Nephron progenitor cell (in vitro differentiated cells): ENCODE measurements around the gene SMIM26.

ENCODE experiments used
- DNase-seq: peaks from one replicate; pipeline ENCODE4 v3.0.0; 2021
- H3K27ac Mint-ChIP-seq: 2 replicates; pipeline ENCODE4 v1.8.0; 2021; ENCODE audit warnings: mild to moderate bottlenecking, moderate library complexity, mixed read lengths
- H3K27me3 Mint-ChIP-seq: 2 replicates; pipeline ENCODE4 v1.8.0; 2021; ENCODE audit warnings: mild to moderate bottlenecking, low read depth, mixed read lengths; ENCODE audit not compliant: poor library complexity
- H3K36me3 Mint-ChIP-seq: 2 replicates; pipeline ENCODE4 v1.8.0; 2021; ENCODE audit warnings: low read depth, mixed read lengths
- H3K4me1 Mint-ChIP-seq: 2 replicates; pipeline ENCODE4 v1.8.0; 2021; ENCODE audit warnings: mixed read lengths
- H3K4me3 Mint-ChIP-seq: 2 replicates; pipeline ENCODE4 v1.8.0; 2021; ENCODE audit warnings: mild to moderate bottlenecking, moderate library complexity, mixed read lengths
- H3K9me3 Mint-ChIP-seq: 2 replicates; pipeline ENCODE4 v1.8.0; 2021; ENCODE audit warnings: mild to moderate bottlenecking, moderate library complexity, mixed read lengths
- TF ChIP-seq, protein P1 (sequence below): fragments of 200-600 bp; sonication (generic); IDR thresholded peaks from 2 replicates; pipeline ENCODE4 v1.5.0; 2021; ENCODE audit warnings: antibody characterized with exemption

SMIM26 gene

DNA sequence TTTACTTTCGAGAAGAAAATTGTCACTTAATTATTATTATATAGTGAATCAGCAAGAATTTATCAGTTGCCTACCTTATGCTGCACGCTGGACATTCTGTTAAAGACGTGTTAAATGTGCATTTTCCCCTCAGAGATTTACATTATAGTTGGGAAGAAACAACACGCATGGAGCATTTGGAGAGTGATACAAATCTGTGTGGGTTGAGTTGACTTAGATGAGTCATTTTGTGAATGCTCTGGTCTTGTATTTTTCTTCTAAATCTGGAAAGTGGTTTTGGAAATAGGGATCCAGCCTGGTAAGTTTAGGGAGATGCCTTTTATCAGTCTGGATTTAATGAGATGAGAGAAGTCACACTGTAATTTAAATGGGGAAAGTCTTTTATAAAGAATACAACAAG, 24.0 kb upstream of the SMIM26 start:
- DNase-seq: no peak
- no peaks in the 10 kb centered on the region for H3K27me3 Mint-ChIP-seq
- H3K9me3 Mint-ChIP-seq: peaks cover 6% of the 10 kb centered on the region
- H3K4me1 Mint-ChIP-seq: no peaks in the 10 kb centered on the region
- TF ChIP-seq, protein P1, sequence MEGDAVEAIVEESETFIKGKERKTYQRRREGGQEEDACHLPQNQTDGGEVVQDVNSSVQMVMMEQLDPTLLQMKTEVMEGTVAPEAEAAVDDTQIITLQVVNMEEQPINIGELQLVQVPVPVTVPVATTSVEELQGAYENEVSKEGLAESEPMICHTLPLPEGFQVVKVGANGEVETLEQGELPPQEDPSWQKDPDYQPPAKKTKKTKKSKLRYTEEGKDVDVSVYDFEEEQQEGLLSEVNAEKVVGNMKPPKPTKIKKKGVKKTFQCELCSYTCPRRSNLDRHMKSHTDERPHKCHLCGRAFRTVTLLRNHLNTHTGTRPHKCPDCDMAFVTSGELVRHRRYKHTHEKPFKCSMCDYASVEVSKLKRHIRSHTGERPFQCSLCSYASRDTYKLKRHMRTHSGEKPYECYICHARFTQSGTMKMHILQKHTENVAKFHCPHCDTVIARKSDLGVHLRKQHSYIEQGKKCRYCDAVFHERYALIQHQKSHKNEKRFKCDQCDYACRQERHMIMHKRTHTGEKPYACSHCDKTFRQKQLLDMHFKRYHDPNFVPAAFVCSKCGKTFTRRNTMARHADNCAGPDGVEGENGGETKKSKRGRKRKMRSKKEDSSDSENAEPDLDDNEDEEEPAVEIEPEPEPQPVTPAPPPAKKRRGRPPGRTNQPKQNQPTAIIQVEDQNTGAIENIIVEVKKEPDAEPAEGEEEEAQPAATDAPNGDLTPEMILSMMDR: no peak
- H3K27ac Mint-ChIP-seq: peak overlapping the region; percentile 75
- no peak overlapping the region for H3K4me3 Mint-ChIP-seq
- peaks cover 62% of the 10 kb centered on the region for H3K36me3 Mint-ChIP-seq

DNA sequence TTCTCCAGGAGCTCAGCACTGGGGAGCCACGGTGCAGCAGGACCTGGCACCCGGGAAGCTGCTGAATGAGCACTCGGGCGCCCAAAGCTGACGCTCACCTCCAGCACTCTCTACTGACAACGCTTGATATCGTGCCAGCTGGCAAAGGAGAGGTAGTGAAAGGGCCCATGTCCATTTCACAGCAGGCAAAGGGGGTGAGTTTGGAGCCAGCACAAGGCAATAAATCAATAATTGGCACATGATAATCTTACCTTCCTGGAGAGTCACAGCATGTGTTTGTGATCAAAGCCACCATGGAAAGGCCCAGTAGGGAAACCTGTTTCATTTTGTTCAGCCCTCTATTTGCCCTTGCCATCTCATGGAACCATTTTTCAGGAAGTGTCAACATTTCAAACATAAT, 23.3 kb upstream of the SMIM26 start:
- no peaks in the 10 kb centered on the region for H3K4me1 Mint-ChIP-seq
- H3K27ac Mint-ChIP-seq: peak overlapping the region; percentile 12
- peaks cover 60% of the 10 kb centered on the region for H3K36me3 Mint-ChIP-seq
- no peaks in the 10 kb centered on the region for H3K27me3 Mint-ChIP-seq
- no peak for DNase-seq
- H3K9me3 Mint-ChIP-seq: peaks cover 6% of the 10 kb centered on the region
- no peak overlapping the region for H3K4me3 Mint-ChIP-seq
- TF ChIP-seq, protein P1: no peak

DNA sequence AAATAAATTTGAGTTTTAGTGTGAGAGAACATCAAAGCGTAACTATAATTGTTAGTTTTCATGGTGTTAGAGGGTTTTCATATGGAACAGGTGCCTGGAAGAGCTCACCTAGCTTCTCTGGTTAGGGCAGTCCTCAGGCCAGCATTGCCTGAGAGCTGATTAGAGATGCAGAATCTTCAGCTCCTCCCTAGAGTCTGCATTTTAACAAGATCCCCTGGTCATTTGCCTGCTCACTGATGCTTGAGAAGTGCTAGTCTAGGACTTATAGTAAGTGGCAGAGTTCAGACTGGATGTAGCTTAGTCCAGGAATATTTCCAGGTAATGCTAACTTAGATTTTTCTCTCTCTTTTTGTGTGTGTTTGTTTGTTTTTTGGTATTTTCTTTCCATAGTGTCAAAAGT, 21.7 kb upstream of the SMIM26 start:
- Mint-ChIP-seq H3K27ac (no peak overlapping the region), H3K36me3 (peaks cover 54% of the 10 kb centered on the region), H3K4me1 (no peaks in the 10 kb centered on the region), H3K4me3 (no peak overlapping the region), H3K9me3 (no peaks in the 10 kb centered on the region), H3K27me3 (no peaks in the 10 kb centered on the region)
- TF ChIP-seq, protein P1: no peak
- DNase-seq: no peak

DNA sequence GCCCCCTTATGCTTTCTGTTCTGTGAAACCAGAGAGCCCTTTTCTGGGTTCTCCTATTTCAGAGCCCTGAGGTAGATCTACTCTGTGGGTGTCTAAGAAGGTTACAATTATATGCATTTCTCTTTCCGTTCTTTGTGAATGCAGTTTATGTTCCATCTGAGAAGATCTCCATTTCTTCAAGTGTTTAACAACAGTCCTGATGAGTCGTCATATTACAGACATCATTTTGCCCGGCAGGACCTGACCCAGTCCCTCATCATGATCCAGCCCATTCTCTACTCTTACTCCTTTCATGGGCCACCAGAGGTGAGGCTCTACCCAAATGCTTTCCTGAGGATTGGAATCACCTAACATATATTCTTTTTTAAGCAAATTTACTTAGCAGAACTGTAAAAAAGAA, 18.8 kb upstream of the SMIM26 start:
- no peak for DNase-seq
- H3K9me3 Mint-ChIP-seq: no peaks in the 10 kb centered on the region

DNA sequence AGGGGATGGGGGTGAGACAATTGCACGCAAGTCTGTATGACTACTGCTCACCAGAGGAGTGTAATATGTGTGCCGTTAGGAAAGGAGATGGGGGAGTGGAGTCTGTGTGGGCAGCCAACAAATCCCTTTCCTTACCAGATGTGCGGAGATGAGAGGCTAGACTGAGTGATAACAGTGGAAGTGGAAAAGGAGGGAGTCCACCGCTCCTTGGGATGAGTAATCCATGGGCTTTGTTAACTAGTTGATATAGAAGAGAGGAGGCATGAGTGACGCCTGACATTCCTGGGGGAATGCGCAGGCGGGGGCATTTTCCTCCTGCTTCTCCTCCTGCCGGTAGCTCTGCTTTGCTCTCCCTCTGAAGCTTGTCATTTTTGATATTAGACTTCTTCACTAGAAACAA, 13.5 kb upstream of the SMIM26 start:
- TF ChIP-seq, protein P1: no peak
- DNase-seq: no peak
- Mint-ChIP-seq H3K27me3 (no peaks in the 10 kb centered on the region), H3K36me3 (peaks cover 74% of the 10 kb centered on the region), H3K27ac (no peak overlapping the region), H3K4me3 (no peak overlapping the region), H3K9me3 (no peaks in the 10 kb centered on the region), H3K4me1 (no peaks in the 10 kb centered on the region)

More for the DNA sequence above, 18.8 kb upstream of the SMIM26 start:
- H3K27me3 Mint-ChIP-seq: no peaks in the 10 kb centered on the region
- TF ChIP-seq, protein P1: no peak
- peaks cover 49% of the 10 kb centered on the region for H3K36me3 Mint-ChIP-seq
- no peak overlapping the region for H3K27ac Mint-ChIP-seq
- H3K4me3 Mint-ChIP-seq: no peak overlapping the region
- no peaks in the 10 kb centered on the region for H3K4me1 Mint-ChIP-seq

DNA sequence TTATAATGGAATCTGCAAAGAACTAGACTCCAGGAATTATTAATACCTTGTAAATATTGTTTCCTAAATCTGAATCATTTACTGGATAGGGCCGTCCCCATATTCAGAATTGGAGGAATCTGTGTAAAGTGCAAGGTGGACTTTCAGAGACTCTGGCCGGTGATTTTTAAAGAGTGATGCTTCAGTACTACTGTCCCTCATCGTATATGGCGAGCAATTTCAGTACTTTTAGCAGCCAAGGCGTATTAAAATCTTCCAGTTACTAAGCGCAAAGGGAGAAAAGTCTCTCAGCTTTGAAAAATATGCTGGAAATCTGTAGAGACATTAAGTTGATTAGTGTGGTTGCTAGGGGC, 483 bp downstream of the SMIM26 start:
- TF ChIP-seq, protein P1: no peak
- H3K36me3 Mint-ChIP-seq: peaks cover 40% of the 10 kb centered on the region
- H3K27me3 Mint-ChIP-seq: peaks cover 7% of the 10 kb centered on the region
- no peaks in the 10 kb centered on the region for H3K9me3 Mint-ChIP-seq
- H3K4me3 Mint-ChIP-seq: peak overlapping the region; percentile 92
- no peak for DNase-seq
- H3K4me1 Mint-ChIP-seq: peaks cover 26% of the 10 kb centered on the region
- H3K27ac Mint-ChIP-seq: peak overlapping the region; percentile 85
